ENCODE results near the gene RAB27A. TPM values are rescaled to one million over a fixed set of nuclear protein-coding genes. Genes with fewer than 3 reads are reported as not detected.

Gene RAB27A
- total and polyA plus RNA-seq, 2 of the 8 experiments (the other 6 are each of a cell fraction or from before 2014, with no cell fraction given), result 2.3 to 6.5 TPM

DNA sequence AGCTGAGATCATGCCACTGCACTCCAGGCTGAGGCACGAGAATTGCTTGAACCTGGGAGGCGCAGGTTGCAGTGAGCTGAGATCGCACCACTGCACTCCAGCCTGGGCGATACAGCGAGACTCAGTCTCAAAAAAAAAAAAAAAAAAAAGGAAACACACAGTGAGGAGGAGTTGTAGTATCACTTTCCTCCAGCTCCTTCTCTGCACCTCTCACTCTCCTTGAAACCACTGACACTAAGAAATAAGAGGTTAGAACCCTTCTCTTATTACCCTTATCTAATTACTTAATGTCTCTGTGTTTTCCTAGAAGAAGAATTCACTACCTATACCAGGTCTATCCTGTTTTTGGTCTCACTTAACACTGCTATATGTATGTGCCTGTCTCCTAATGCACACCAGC lies 31.7 kb downstream of the RAB27A start:
- H3K18ac ChIP-seq (ENCODE audit: extremely low read depth, low read length), result no peak overlapping the region
- H3K9me3 ChIP-seq (ENCODE audit: insufficient read depth in 2 of 2, low read depth in 1 of 2, low read length in 1 of 2), result no peaks in the 10 kb centered on the region
- no peaks in the 10 kb centered on the region for H3K36me3 ChIP-seq (ENCODE audit: control insufficient read depth in 2 of 4, insufficient read depth in 4 of 4, low read length in 3 of 4)
- no peak overlapping the region for H2BK20ac ChIP-seq (ENCODE audit: low read length)
- H3K27ac ChIP-seq (ENCODE audit: low read depth, low read length), result no peak overlapping the region
- POLR2A ChIA-PET (ENCODE audit: partially characterized antibody), result no interaction called here
- H2BK120ac ChIP-seq (replicated peaks; ENCODE audit: low read depth, low read length), result no peak overlapping the region
- DNase-seq (ENCODE audit: low read depth in 1 of 2, low spot score in 2 of 2), result no peak
- H3K23ac ChIP-seq (ENCODE audit: insufficient read length), result no peak overlapping the region
- H4K91ac ChIP-seq (replicated peaks; ENCODE audit: insufficient read length, low read length), result no peak overlapping the region
- CTCF ChIA-PET (ENCODE audit: partially characterized antibody), result interaction anchor here (1.0 kb wide), 1 partner anchor 14 kb away, joined by 3 read pairs; no protein-coding TSS in a partner anchor
- no peaks in the 10 kb centered on the region for H3K4me1 ChIP-seq (replicated peaks in 1 of 4; ENCODE audit: control insufficient read depth in 3 of 4, insufficient read depth in 4 of 4, low read length in 3 of 4)
- no peak overlapping the region for H3K4ac ChIP-seq (replicated peaks; ENCODE audit: insufficient read length, low read depth, low read length)
- H3K27me3 ChIP-seq (replicated peaks in 1 of 4; ENCODE audit: control insufficient read depth in 3 of 4, extremely low read depth in 1 of 4, insufficient read depth in 3 of 4, low read length in 3 of 4), result no peaks in the 10 kb centered on the region
- H2AK5ac ChIP-seq (ENCODE audit: low read depth, low read length), result no peak overlapping the region
- H3K9ac ChIP-seq (replicated peaks in 1 of 4; ENCODE audit: extremely low read depth in 1 of 4, low read depth in 3 of 4, low read length in 3 of 4), result no peak overlapping the region
- H2BK12ac ChIP-seq (ENCODE audit: low read depth, low read length), result no peak overlapping the region
- no peak overlapping the region for H3K4me2 ChIP-seq (ENCODE audit: insufficient read depth in 1 of 2, low read depth in 2 of 2, low read length in 2 of 2)
- FAIRE-seq, result no peak
- no peaks in the 10 kb centered on the region for H4K20me1 ChIP-seq (replicated peaks in 1 of 2; ENCODE audit: control insufficient read depth in 1 of 2, insufficient read depth in 2 of 2, low read length in 2 of 2)
- H3K79me2 ChIP-seq (ENCODE audit: control insufficient read depth in 1 of 2, insufficient read depth in 2 of 2, low read length in 2 of 2), result no peaks in the 10 kb centered on the region
- H2BK5ac ChIP-seq (ENCODE audit: low read depth, low read length), result no peak overlapping the region
- no peak overlapping the region for H4K5ac ChIP-seq (ENCODE audit: insufficient read length, low read depth, low read length)
- TF ChIP-seq MAFK (IDR thresholded peaks at IDR 0.05; ENCODE audit: low read depth, low read length) (no peak), RAD21 (IDR thresholded peaks at IDR 0.05 in 1 of 2, conservative IDR thresholded peaks at IDR 0.05 in 1 of 2; ENCODE audit: low read depth in 2 of 2, low read length in 2 of 2) (no peak), SIN3A (conservative IDR thresholded peaks at IDR 0.05 in 1 of 2, IDR thresholded peaks at IDR 0.05 in 1 of 2; ENCODE audit: low read depth in 1 of 2, low read length in 2 of 2) (no peak)
- 93% methylated on average over 5 of the region's 5 CpGs; no CpG with 5 or more reads in 1 of the 2 experiments for WGBS, 2 experiments (ENCODE audit: extremely low coverage in 1 of 2, insufficient coverage in 1 of 2, insufficient read length in 1 of 2, insufficient replicate concordance in 2 of 2, low coverage in 1 of 2, low lambda C conversion rate in 2 of 2, missing lambda C conversion rate in 1 of 2)
- no peak overlapping the region for H3K14ac ChIP-seq (ENCODE audit: insufficient read length)
- no peaks in the 10 kb centered on the region for H3K79me1 ChIP-seq (ENCODE audit: low read depth, low read length)
- H2AFZ ChIP-seq (ENCODE audit: low read length), result no peak overlapping the region
- H3K23me2 ChIP-seq (ENCODE audit: low read depth, low read length), result no peaks in the 10 kb centered on the region
- H4K8ac ChIP-seq (ENCODE audit: extremely low read depth, insufficient read depth, low read length), result no peak overlapping the region
- no peak overlapping the region for H2BK15ac ChIP-seq (ENCODE audit: low read length)
- no peak overlapping the region for H3K56ac ChIP-seq (replicated peaks; ENCODE audit: insufficient read length, low read depth, low read length)
- no peak overlapping the region for H3K4me3 ChIP-seq (ENCODE audit: extremely low read depth in 1 of 4, insufficient read depth in 2 of 4, low read depth in 3 of 4, low read length in 4 of 4)
